ENCODE data around the gene WBP1. TPM values are rescaled to one million over a fixed set of nuclear protein-coding genes. Genes with fewer than 3 reads are reported as not detected.

The WBP1 gene
- total and polyA plus RNA-seq, 2 experiments from 2014 or later, result 66.5 to 87.5 TPM

- Histone ChIP-seq H3K79me2 (peaks cover 40% of the 10 kb centered on the region), H3K27me3 (peaks cover 26% of the 10 kb centered on the region), H3K9me3 (ENCODE audit: low read depth) (no peaks in the 10 kb centered on the region), H3K9me2 (replicated peaks; ENCODE audit: insufficient read depth) (no peaks in the 10 kb centered on the region), H4K20me1 (ENCODE audit: insufficient read depth, poor library complexity, severe bottlenecking) (no peaks in the 10 kb centered on the region), H3K4me3 (peak overlapping the region; percentile 30), H3K27ac (peak overlapping the region; percentile 99), H2AFZ (peak overlapping the region; percentile 53), H3K36me3 (replicated peaks; ENCODE audit: insufficient read depth, low read depth) (no peaks in the 10 kb centered on the region), H3K4me2 (peak overlapping the region; percentile 92), H3K4me1 (ENCODE audit: insufficient read depth) (peaks cover 55% of the 10 kb centered on the region)
- no peak for DNase-seq (ENCODE audit: low spot score)
- WGBS (ENCODE audit: low lambda C conversion rate, missing lambda C conversion rate), result 57% methylated on average over 44 of the region's 45 CpGs
- TF ChIP-seq EZH2phosphoT487 (IDR thresholded peaks at IDR 0.05; ENCODE audit: low read depth, severe bottlenecking, unreplicated experiment) (no peak), EZH2 (IDR thresholded peaks at IDR 0.05; ENCODE audit: borderline replicate concordance) (no peak), CTCF (IDR thresholded peaks at IDR 0.05; ENCODE audit: poor library complexity) (no peak)
These were observed 45.6 kb downstream of the WBP1 start for GRCh38 chr2:74503506-74504475.

GRCh38 chr2:74504591-74504990, 46.4 kb downstream of the WBP1 start:
- WGBS (ENCODE audit: low lambda C conversion rate, missing lambda C conversion rate), result 94% methylated on average over 3 of the region's 3 CpGs
- Histone ChIP-seq H2AFZ (no peak overlapping the region), H3K4me2 (peak overlapping the region; percentile 92), H4K20me1 (ENCODE audit: insufficient read depth, poor library complexity, severe bottlenecking) (no peaks in the 10 kb centered on the region), H3K79me2 (peaks cover 40% of the 10 kb centered on the region), H3K4me1 (ENCODE audit: insufficient read depth) (peaks cover 49% of the 10 kb centered on the region), H3K9me3 (ENCODE audit: low read depth) (no peaks in the 10 kb centered on the region), H3K9me2 (replicated peaks; ENCODE audit: insufficient read depth) (no peaks in the 10 kb centered on the region), H3K4me3 (no peak overlapping the region), H3K27me3 (peaks cover 20% of the 10 kb centered on the region), H3K27ac (peak overlapping the region; percentile 27), H3K36me3 (replicated peaks; ENCODE audit: insufficient read depth, low read depth) (no peaks in the 10 kb centered on the region)
- no peak for DNase-seq (ENCODE audit: low spot score)
- no peak for TF ChIP-seq CTCF (IDR thresholded peaks at IDR 0.05; ENCODE audit: poor library complexity)
- no peak for TF ChIP-seq EZH2phosphoT487 (IDR thresholded peaks at IDR 0.05; ENCODE audit: low read depth, severe bottlenecking, unreplicated experiment)
- TF ChIP-seq EZH2 (IDR thresholded peaks at IDR 0.05; ENCODE audit: borderline replicate concordance), result no peak

GRCh38 chr2:74505448-74506246, 47.4 kb downstream of the WBP1 start:
- Histone ChIP-seq H3K9me2 (replicated peaks; ENCODE audit: insufficient read depth) (no peaks in the 10 kb centered on the region), H2AFZ (no peak overlapping the region), H3K36me3 (replicated peaks; ENCODE audit: insufficient read depth, low read depth) (no peaks in the 10 kb centered on the region), H3K27ac (peak overlapping the region; percentile 97), H3K4me2 (peak overlapping the region; percentile 92), H3K27me3 (peaks cover 21% of the 10 kb centered on the region), H3K79me2 (peaks cover 40% of the 10 kb centered on the region), H4K20me1 (ENCODE audit: insufficient read depth, poor library complexity, severe bottlenecking) (no peaks in the 10 kb centered on the region), H3K9me3 (ENCODE audit: low read depth) (no peaks in the 10 kb centered on the region), H3K4me1 (ENCODE audit: insufficient read depth) (peaks cover 40% of the 10 kb centered on the region), H3K4me3 (no peak overlapping the region)
- DNase-seq (ENCODE audit: low spot score), result no peak
- TF ChIP-seq EZH2 (IDR thresholded peaks at IDR 0.05; ENCODE audit: borderline replicate concordance) (no peak), EZH2phosphoT487 (IDR thresholded peaks at IDR 0.05; ENCODE audit: low read depth, severe bottlenecking, unreplicated experiment) (no peak), CTCF (IDR thresholded peaks at IDR 0.05; ENCODE audit: poor library complexity) (no peak)
- WGBS (ENCODE audit: low lambda C conversion rate, missing lambda C conversion rate), result 93% methylated on average over 14 of the region's 14 CpGs
